K562 (cell line): Measurements from ENCODE around the gene ADARB2. TPM values are rescaled to one million over a fixed set of nuclear protein-coding genes. Genes with fewer than 3 reads are reported as not detected.
A peak's percentile ranks its signal among the peaks of the same experiment; 100 is the strongest.

Experiments used
- ATAC-seq: fragments of 200-7000 bp; cut with Tn5 transposase; 3 replicates; pipeline ENCODE4 v1.9.1; 2020; ENCODE audit warnings: moderate library complexity
- BruUV-seq: library from RNA; stranded (reverse); fragments of 400-500 nt; replicated peaks from 2 replicates; lab custom pipeline; 2021; lab: Mats Ljungman, UMichigan
- CTCF ChIA-PET: fragments of 300-600 bp; formaldehyde crosslinking; extraction: SDS; loops from one replicate; lab custom pipeline; 2021; ENCODE audit warnings: low intra/inter-chr PET ratio; lab: Yijun Ruan, JAX
- POLR2A ChIA-PET: fragments of 300-600, 350-650 bp; sonication (Branson Sonifier 250); formaldehyde crosslinking; extraction: SDS; loops from one replicate; lab custom pipeline; 2021; ENCODE audit warnings: antibody characterized with exemption, inconsistent platforms; lab: Yijun Ruan, JAX
- DNase-seq, 4 experiments: peaks; one replicate each; pipeline versions ENCODE4 v3.0.0 to v3.0.0-alpha.2; 2011 to 2018; ENCODE audit warnings: low spot score in 3 of 4, mixed read lengths in 3 of 4; ENCODE audit errors: extremely low read depth in 1 of 4
- FAIRE-seq: peaks from 2 replicates; lab custom pipeline; 2011; peaks lifted over from hg19 to GRCh38; lab: Jason Lieb, UNC
- H2AFZ ChIP-seq: 2 replicates; pipeline ENCODE4 v1.6.0; 2011; ENCODE audit warnings: low read depth, low read length, control low read depth, inconsistent platforms
- H3K27ac ChIP-seq: fragments of 200-600 bp; 3 replicates; pipeline ENCODE4 v1.8.0; 2011; ENCODE audit warnings: low read depth, mild to moderate bottlenecking, control low read depth, inconsistent platforms, low read length, moderate library complexity, mixed read lengths; ENCODE audit errors: extremely low read depth
- H3K27me3 ChIP-seq, 2 experiments: fragments of 300-600 bp in 1 of 2; 2 replicates in 1 of 2; 3 replicates in 1 of 2; pipeline versions ENCODE4 v1.6.0 to v1.8.0; 2011; ENCODE audit warnings: inconsistent platforms in 2 of 2, low read length in 2 of 2, mild to moderate bottlenecking in 1 of 2, mixed read lengths in 1 of 2, moderate library complexity in 1 of 2; ENCODE audit not compliant: control insufficient read depth in 2 of 2, insufficient read depth in 2 of 2
- H3K36me3 ChIP-seq: fragments of 300-600 bp; 3 replicates; pipeline ENCODE4 v1.8.0; 2011; ENCODE audit warnings: mild to moderate bottlenecking, low read length, inconsistent platforms; ENCODE audit not compliant: control insufficient read depth, insufficient read depth
- H3K4me1 ChIP-seq, 2 experiments: fragments of 200-600 bp in 1 of 2; replicated peaks in 1 of 2; 2 replicates in 1 of 2; 3 replicates in 1 of 2; pipeline versions ENCODE4 v1.5.1 to v1.8.0; 2011; ENCODE audit warnings: inconsistent platforms in 2 of 2, low read length in 2 of 2, mild to moderate bottlenecking in 1 of 2, mixed read lengths in 1 of 2, moderate library complexity in 1 of 2; ENCODE audit not compliant: control insufficient read depth in 2 of 2, insufficient read depth in 2 of 2
- H3K4me2 ChIP-seq: 2 replicates; pipeline ENCODE4 v1.6.1; 2011; ENCODE audit warnings: low read length, control low read depth, inconsistent platforms, mixed read lengths; ENCODE audit not compliant: insufficient read depth
- H3K4me3 ChIP-seq: fragments of 200-600 bp; sonication (generic), shearing (Covaris generic); 2 replicates; pipeline ENCODE4 v1.5.1; 2016; ENCODE audit warnings: control low read depth, inconsistent platforms
- H3K79me2 ChIP-seq: fragments of 200-600 bp; 3 replicates; pipeline ENCODE4 v1.8.0; 2011; ENCODE audit warnings: low read length, inconsistent platforms; ENCODE audit not compliant: control insufficient read depth, insufficient read depth
- H3K9ac ChIP-seq, 2 experiments: 2 replicates each; pipeline versions ENCODE4 v1.6.0 to v1.6.1; 2011; ENCODE audit warnings: low read depth in 2 of 2, low read length in 2 of 2, control low read depth in 1 of 2, inconsistent platforms in 1 of 2, mild to moderate bottlenecking in 1 of 2, mixed read lengths in 1 of 2; ENCODE audit not compliant: insufficient read depth in 1 of 2
- H3K9me1 ChIP-seq: one replicate; pipeline ENCODE4 v1.6.0; 2011; ENCODE audit warnings: inconsistent platforms, mild to moderate bottlenecking, low read length, moderate library complexity; ENCODE audit not compliant: control insufficient read depth, insufficient read depth
- H3K9me3 ChIP-seq: replicated peaks from 2 replicates; pipeline ENCODE4 v1.5.1; 2011; ENCODE audit warnings: low read depth, low read length, inconsistent platforms; ENCODE audit not compliant: control insufficient read depth, insufficient read depth
- H4K20me1 ChIP-seq: replicated peaks from 2 replicates; pipeline ENCODE4 v1.6.1; 2011; ENCODE audit warnings: low read length, inconsistent platforms, mixed read lengths; ENCODE audit not compliant: control insufficient read depth, insufficient read depth
- ARHGAP35 ChIP-seq: fragments of 450-650 bp; IDR thresholded peaks from 2 replicates; pipeline ENCODE4 v1.6.1; 2018; ENCODE audit not compliant: partially characterized antibody
- BCL6 ChIP-seq: fragments of 250-450 bp; sonication (Bioruptor Pico); IDR thresholded peaks from 2 replicates; pipeline ENCODE4 v1.4.0; 2020
- HMG20A ChIP-seq: fragments of 450-650 bp; formaldehyde crosslinking; conservative IDR thresholded peaks from 2 replicates; pipeline ENCODE4 v1.4.0; 2020; ENCODE audit warnings: mild to moderate bottlenecking, mixed read lengths
- L3MBTL2 ChIP-seq: fragments of 450-650 bp; IDR thresholded peaks from 2 replicates; pipeline ENCODE4 v1.6.1; 2016; ENCODE audit warnings: mild to moderate bottlenecking, moderate library complexity
- NRF1 ChIP-seq, 2 experiments: fragments of 450-650 bp; IDR thresholded peaks in 1 of 2; conservative IDR thresholded peaks in 1 of 2; 2 replicates each; pipeline ENCODE4 v1.6.1; 2014; ENCODE audit warnings: mild to moderate bottlenecking in 2 of 2
- TCF15 ChIP-seq: fragments of 250-450 bp; sonication (Bioruptor Pico); IDR thresholded peaks from 2 replicates; pipeline ENCODE4 v1.8.0; 2022; ENCODE audit warnings: moderate library complexity, mild to moderate bottlenecking, inconsistent platforms
- U2AF2 ChIP-seq: fragments of 200-400 bp; formaldehyde crosslinking; optimal IDR thresholded peaks from 2 replicates; pipeline ENCODE3; 2017; ENCODE audit warnings: low read depth, mild to moderate bottlenecking, low read length
- WGBS: fragments of 100-300 bp; shearing (Covaris generic); methylation state at CpG from one replicate; pipeline ENCODE4 v1.1.6; 2016; ENCODE audit warnings: low coverage, mixed read lengths; ENCODE audit not compliant: insufficient coverage; ENCODE audit errors: missing lambda C conversion rate; 5-methylcytosine and 5-hydroxymethylcytosine counted together
- in situ Hi-C: fragments of 300-500 bp; cut with MboI; formaldehyde crosslinking; loops from 4 replicates; pipeline ENCODE4 v1.15.0; 2018; ENCODE audit warnings: inconsistent platforms, mixed read lengths
- intact Hi-C: fragments of 100-400 bp; cut with micrococcal nuclease; formaldehyde crosslinking; loops from 2 replicates; pipeline ENCODE4 v1.14.2; 2022
- polyA plus RNA-seq, 8 experiments: library from polyadenylated mRNA; depleted of rRNA in 4 of 8; stranded (reverse) in 5 of 8; unstranded in 3 of 8; fragments of >200 nt; fragmentation: Nextera tagmentation in 2 of 8; fragmentation: Illumina TruSeq in 1 of 8; extraction: Ambion mirVana in 2 of 8; extraction: Trizol in 1 of 8; gene quantifications; 2 replicates each; pipeline versions ENCODE4 v1.2.1 to v1.2.3, GENCODE V29; 2011 to 2014; ENCODE audit warnings: inconsistent platforms in 1 of 8, missing spikeins in 1 of 8
- total RNA-seq, 7 experiments: library from RNA; depleted of rRNA in 6 of 7; stranded (reverse); fragments of >200 nt in 6 of 7; fragmentation: Illumina TruSeq in 2 of 7; extraction: Trizol in 2 of 7; gene quantifications; 2 replicates each; pipeline versions ENCODE4 v1.2.1 to v1.2.3, GENCODE V29; 2011 to 2021; ENCODE audit warnings: low replicate concordance in 1 of 7
- TF ChIP-seq, protein P1 (sequence below): fragments of 450-650 bp; IDR thresholded peaks from 2 replicates; pipeline ENCODE4 v1.6.1; 2016; ENCODE audit warnings: mild to moderate bottlenecking, moderate library complexity
- TF ChIP-seq, protein P2 (sequence below): sonication (generic); formaldehyde crosslinking; IDR thresholded peaks from 2 replicates; pipeline ENCODE4 v1.9.0; 2022; ENCODE audit warnings: mild to moderate bottlenecking, missing genetic modification reagents

ADARB2 gene
- total and polyA plus RNA-seq, 9 of the 15 experiments (the other 6 are each of a cell fraction or from before 2014, with no cell fraction given) = not detected

DNA sequence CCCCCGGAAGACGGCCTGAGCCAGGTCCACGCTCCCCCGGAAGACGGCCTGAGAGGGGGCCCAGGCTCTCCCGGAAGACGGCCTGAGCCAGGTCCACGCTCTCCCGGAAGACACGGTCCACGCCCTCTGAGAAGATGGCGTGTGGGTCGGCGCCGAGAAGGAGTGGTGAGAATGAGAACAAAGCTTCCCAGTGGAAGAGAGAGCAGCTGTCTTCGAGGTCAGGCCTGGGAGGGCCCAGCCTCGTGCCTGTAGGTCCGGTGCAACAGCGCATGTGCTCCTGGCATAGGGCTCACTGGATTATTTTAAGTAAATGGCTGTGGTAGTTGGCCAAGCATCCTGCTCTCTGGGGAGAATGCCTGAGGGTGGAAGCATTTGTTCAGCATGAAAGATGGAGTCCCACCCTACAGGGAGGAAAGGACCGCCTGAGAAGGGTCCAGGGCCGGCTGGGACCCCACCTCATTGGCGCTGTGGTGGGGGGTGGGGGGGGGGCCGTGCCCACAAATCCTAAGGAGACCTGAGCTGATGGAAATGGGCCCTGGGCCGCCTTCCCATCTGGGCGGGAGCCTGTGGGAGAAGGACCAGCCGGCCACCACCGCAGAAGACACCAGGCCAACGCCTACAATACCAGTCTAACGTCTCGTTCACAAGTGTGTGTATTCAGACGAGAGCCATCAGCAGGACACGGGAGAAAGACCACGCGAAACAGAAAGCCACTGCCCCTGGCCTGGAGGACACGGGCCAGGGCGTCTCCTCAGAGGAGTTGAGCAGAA is 471.1 kb downstream of the ADARB2 start:
- in situ Hi-C loops = no loop called here
- no peak for DNase-seq
- Histone ChIP-seq H3K9me1 (no peaks in the 10 kb centered on the region), H3K4me1 (no peaks in the 10 kb centered on the region; a peak in 1 of 5 replicates), H3K9ac (no peak overlapping the region), H3K4me2 (no peak overlapping the region), H3K27me3 (peaks cover 10 to 21% of the 10 kb centered on the region in 2 experiments; a peak in 3 of 5 replicates), H3K9me3 (no peaks in the 10 kb centered on the region), H3K4me3 (no peak overlapping the region), H2AFZ (no peak overlapping the region), H3K79me2 (no peaks in the 10 kb centered on the region), H3K27ac (no peak overlapping the region), H3K36me3 (no peaks in the 10 kb centered on the region), H4K20me1 (no peaks in the 10 kb centered on the region)
- intact Hi-C loops = no loop called here
- WGBS = 7% methylated on average over 23 of the region's 36 CpGs
- ChIA-PET POLR2A (no interaction called here), CTCF (no interaction called here)
- no peak for FAIRE-seq
- no TSS peak for BruUV-seq
- no peak for ATAC-seq
- no peak for TF ChIP-seq ARHGAP35
- TF ChIP-seq U2AF2 = no peak
- TF ChIP-seq, protein P1, sequence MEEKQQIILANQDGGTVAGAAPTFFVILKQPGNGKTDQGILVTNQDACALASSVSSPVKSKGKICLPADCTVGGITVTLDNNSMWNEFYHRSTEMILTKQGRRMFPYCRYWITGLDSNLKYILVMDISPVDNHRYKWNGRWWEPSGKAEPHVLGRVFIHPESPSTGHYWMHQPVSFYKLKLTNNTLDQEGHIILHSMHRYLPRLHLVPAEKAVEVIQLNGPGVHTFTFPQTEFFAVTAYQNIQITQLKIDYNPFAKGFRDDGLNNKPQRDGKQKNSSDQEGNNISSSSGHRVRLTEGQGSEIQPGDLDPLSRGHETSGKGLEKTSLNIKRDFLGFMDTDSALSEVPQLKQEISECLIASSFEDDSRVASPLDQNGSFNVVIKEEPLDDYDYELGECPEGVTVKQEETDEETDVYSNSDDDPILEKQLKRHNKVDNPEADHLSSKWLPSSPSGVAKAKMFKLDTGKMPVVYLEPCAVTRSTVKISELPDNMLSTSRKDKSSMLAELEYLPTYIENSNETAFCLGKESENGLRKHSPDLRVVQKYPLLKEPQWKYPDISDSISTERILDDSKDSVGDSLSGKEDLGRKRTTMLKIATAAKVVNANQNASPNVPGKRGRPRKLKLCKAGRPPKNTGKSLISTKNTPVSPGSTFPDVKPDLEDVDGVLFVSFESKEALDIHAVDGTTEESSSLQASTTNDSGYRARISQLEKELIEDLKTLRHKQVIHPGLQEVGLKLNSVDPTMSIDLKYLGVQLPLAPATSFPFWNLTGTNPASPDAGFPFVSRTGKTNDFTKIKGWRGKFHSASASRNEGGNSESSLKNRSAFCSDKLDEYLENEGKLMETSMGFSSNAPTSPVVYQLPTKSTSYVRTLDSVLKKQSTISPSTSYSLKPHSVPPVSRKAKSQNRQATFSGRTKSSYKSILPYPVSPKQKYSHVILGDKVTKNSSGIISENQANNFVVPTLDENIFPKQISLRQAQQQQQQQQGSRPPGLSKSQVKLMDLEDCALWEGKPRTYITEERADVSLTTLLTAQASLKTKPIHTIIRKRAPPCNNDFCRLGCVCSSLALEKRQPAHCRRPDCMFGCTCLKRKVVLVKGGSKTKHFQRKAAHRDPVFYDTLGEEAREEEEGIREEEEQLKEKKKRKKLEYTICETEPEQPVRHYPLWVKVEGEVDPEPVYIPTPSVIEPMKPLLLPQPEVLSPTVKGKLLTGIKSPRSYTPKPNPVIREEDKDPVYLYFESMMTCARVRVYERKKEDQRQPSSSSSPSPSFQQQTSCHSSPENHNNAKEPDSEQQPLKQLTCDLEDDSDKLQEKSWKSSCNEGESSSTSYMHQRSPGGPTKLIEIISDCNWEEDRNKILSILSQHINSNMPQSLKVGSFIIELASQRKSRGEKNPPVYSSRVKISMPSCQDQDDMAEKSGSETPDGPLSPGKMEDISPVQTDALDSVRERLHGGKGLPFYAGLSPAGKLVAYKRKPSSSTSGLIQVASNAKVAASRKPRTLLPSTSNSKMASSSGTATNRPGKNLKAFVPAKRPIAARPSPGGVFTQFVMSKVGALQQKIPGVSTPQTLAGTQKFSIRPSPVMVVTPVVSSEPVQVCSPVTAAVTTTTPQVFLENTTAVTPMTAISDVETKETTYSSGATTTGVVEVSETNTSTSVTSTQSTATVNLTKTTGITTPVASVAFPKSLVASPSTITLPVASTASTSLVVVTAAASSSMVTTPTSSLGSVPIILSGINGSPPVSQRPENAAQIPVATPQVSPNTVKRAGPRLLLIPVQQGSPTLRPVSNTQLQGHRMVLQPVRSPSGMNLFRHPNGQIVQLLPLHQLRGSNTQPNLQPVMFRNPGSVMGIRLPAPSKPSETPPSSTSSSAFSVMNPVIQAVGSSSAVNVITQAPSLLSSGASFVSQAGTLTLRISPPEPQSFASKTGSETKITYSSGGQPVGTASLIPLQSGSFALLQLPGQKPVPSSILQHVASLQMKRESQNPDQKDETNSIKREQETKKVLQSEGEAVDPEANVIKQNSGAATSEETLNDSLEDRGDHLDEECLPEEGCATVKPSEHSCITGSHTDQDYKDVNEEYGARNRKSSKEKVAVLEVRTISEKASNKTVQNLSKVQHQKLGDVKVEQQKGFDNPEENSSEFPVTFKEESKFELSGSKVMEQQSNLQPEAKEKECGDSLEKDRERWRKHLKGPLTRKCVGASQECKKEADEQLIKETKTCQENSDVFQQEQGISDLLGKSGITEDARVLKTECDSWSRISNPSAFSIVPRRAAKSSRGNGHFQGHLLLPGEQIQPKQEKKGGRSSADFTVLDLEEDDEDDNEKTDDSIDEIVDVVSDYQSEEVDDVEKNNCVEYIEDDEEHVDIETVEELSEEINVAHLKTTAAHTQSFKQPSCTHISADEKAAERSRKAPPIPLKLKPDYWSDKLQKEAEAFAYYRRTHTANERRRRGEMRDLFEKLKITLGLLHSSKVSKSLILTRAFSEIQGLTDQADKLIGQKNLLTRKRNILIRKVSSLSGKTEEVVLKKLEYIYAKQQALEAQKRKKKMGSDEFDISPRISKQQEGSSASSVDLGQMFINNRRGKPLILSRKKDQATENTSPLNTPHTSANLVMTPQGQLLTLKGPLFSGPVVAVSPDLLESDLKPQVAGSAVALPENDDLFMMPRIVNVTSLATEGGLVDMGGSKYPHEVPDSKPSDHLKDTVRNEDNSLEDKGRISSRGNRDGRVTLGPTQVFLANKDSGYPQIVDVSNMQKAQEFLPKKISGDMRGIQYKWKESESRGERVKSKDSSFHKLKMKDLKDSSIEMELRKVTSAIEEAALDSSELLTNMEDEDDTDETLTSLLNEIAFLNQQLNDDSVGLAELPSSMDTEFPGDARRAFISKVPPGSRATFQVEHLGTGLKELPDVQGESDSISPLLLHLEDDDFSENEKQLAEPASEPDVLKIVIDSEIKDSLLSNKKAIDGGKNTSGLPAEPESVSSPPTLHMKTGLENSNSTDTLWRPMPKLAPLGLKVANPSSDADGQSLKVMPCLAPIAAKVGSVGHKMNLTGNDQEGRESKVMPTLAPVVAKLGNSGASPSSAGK = peak; percentile 48
- no peak for TF ChIP-seq TCF15 (CRISPR knock-in tag)
- TF ChIP-seq, protein P2, sequence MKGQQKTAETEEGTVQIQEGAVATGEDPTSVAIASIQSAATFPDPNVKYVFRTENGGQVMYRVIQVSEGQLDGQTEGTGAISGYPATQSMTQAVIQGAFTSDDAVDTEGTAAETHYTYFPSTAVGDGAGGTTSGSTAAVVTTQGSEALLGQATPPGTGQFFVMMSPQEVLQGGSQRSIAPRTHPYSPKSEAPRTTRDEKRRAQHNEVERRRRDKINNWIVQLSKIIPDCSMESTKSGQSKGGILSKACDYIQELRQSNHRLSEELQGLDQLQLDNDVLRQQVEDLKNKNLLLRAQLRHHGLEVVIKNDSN (CRISPR knock-in tag) = no peak
- TF ChIP-seq HMG20A (CRISPR knock-in tag) = no peak
- 0 out of 4 replicates have a peak, but pooled peaks of 1 of the 2 experiments have one; percentile 13 for TF ChIP-seq NRF1 (conservative IDR thresholded peaks at IDR 0.05 in 1 of 2, IDR thresholded peaks at IDR 0.05 in 1 of 2)
- TF ChIP-seq BCL6 (CRISPR knock-in tag) = no peak
- peak; percentile 48 for TF ChIP-seq L3MBTL2
